B cell (primary cell): ENCODE data around the gene FAM184B. TPM values are rescaled to one million over a fixed set of nuclear protein-coding genes. Genes with fewer than 3 reads are reported as not detected.

ENCODE experiments used
- ATAC-seq: fragments of 200-7000 bp; cut with Tn5 transposase; one replicate; pipeline ENCODE4 v1.10.0; 2021; ENCODE audit warnings: low read depth, mild to moderate bottlenecking, moderate number of reproducible peaks, moderate library complexity
- CTCF ChIA-PET: fragments of 350-600 bp; sonication (Branson Sonifier 250); formaldehyde crosslinking; loops from one replicate; lab custom pipeline; 2021; ENCODE audit warnings: antibody characterized with exemption, inconsistent platforms; lab: Charles Lee
- POLR2A ChIA-PET: fragments of 350-600 bp; sonication (Branson Sonifier 250); formaldehyde crosslinking; loops from one replicate; lab custom pipeline; 2021; ENCODE audit warnings: antibody characterized with exemption; lab: Charles Lee
- DNase-seq: peaks from one replicate; pipeline ENCODE4 v3.0.0; 2013
- H2AFZ ChIP-seq: 2 replicates; pipeline ENCODE4 v1.6.1; 2012; ENCODE audit warnings: mild to moderate bottlenecking, low read depth, low read length; ENCODE audit not compliant: insufficient read depth, poor library complexity, severe bottlenecking
- H3K27ac ChIP-seq, 2 donors: 1 replicate in 1 of 2; 2 replicates in 1 of 2; pipeline ENCODE4 v1.5.1; 2012 to 2013; ENCODE audit warnings: low read length in 2 of 2, mild to moderate bottlenecking in 2 of 2, moderate library complexity in 1 of 2
- H3K27me3 ChIP-seq, 4 experiments: fragments of 200-600 bp in 1 of 4; sonication (generic) in 1 of 4; replicated peaks in 1 of 4; 1 replicate in 2 of 4; 2 replicates in 2 of 4; pipeline versions ENCODE4 v1.6.1 to v1.7.0; 2013 to 2016; ENCODE audit warnings: low read length in 3 of 4, mild to moderate bottlenecking in 2 of 4, mixed read lengths in 1 of 4, moderate library complexity in 1 of 4; ENCODE audit not compliant: insufficient read depth in 4 of 4, control insufficient read depth in 3 of 4; ENCODE audit errors: control extremely low read depth in 1 of 4
- H3K36me3 ChIP-seq, 2 experiments: replicated peaks in 1 of 2; 1 replicate in 1 of 2; 2 replicates in 1 of 2; pipeline versions ENCODE4 v1.6.1 to v1.7.1; 2013; ENCODE audit warnings: low read length in 1 of 2; ENCODE audit not compliant: insufficient read depth in 2 of 2, control insufficient read depth in 1 of 2; ENCODE audit errors: control extremely low read depth in 1 of 2, extremely low read depth in 1 of 2
- H3K4me1 ChIP-seq, 2 donors: fragments of 200-600 bp in 1 of 2; sonication (generic) in 1 of 2; 1 replicate in 1 of 2; 2 replicates in 1 of 2; pipeline versions ENCODE4 v1.5.1 to v1.6.1; 2013 to 2017; ENCODE audit warnings: low read length in 2 of 2; ENCODE audit not compliant: control insufficient read depth in 2 of 2, insufficient read depth in 2 of 2
- H3K4me2 ChIP-seq: replicated peaks from 2 replicates; pipeline ENCODE3; 2012; ENCODE audit warnings: mild to moderate bottlenecking, low read depth, low read length; ENCODE audit not compliant: poor library complexity, severe bottlenecking
- H3K4me3 ChIP-seq, 5 experiments: fragments of 200-600 bp in 1 of 5; sonication (generic) in 1 of 5; 1 replicate in 3 of 5; 2 replicates in 2 of 5; pipeline versions ENCODE4 v1.5.1 to v1.7.0; 2011 to 2016; ENCODE audit warnings: low read length in 4 of 5, mild to moderate bottlenecking in 4 of 5, low read depth in 2 of 5, control low read depth in 1 of 5, moderate library complexity in 1 of 5; ENCODE audit not compliant: insufficient read depth in 1 of 5; ENCODE audit errors: control extremely low read depth in 1 of 5, extremely low read depth in 1 of 5
- H3K79me2 ChIP-seq: fragments of 200-600 bp; sonication (generic); one replicate; pipeline ENCODE4 v1.6.0; 2016; ENCODE audit warnings: low read length; ENCODE audit not compliant: control insufficient read depth, insufficient read depth
- H3K9ac ChIP-seq: fragments of 200-600 bp; sonication (generic); 2 replicates; pipeline ENCODE4 v1.6.1; 2017; ENCODE audit warnings: mild to moderate bottlenecking, low read length, moderate library complexity
- H3K9me3 ChIP-seq, 3 donors: one replicate each; pipeline versions ENCODE4 v1.6.1 to v1.7.1; 2013; ENCODE audit warnings: low read length in 2 of 3; ENCODE audit not compliant: control insufficient read depth in 2 of 3, insufficient read depth in 1 of 3; ENCODE audit errors: control extremely low read depth in 1 of 3
- H4K20me1 ChIP-seq: 2 replicates; pipeline ENCODE4 v1.6.0; 2012; ENCODE audit warnings: mild to moderate bottlenecking, low read length; ENCODE audit not compliant: insufficient read depth, control insufficient read depth, poor library complexity, severe bottlenecking
- H3K27ac Mint-ChIP-seq: one replicate; pipeline ENCODE4 v1.8.0; 2021; ENCODE audit warnings: mixed read lengths
- H3K27me3 Mint-ChIP-seq: one replicate; pipeline ENCODE4 v1.8.0; 2021; ENCODE audit warnings: mixed read lengths
- H3K4me1 Mint-ChIP-seq: one replicate; pipeline ENCODE4 v1.8.0; 2021; ENCODE audit warnings: mixed read lengths
- H3K4me3 Mint-ChIP-seq: one replicate; pipeline ENCODE4 v1.8.0; 2021; ENCODE audit warnings: mixed read lengths
- H3K9me3 Mint-ChIP-seq: one replicate; pipeline ENCODE4 v1.8.0; 2022; ENCODE audit warnings: mixed read lengths; ENCODE audit not compliant: insufficient read depth
- CTCF ChIP-seq: fragments of 200-600 bp; IDR thresholded peaks from one replicate; pipeline ENCODE4 v1.8.0; 2022; ENCODE audit warnings: antibody characterized with exemption, mild to moderate bottlenecking
- EZH2 ChIP-seq: IDR thresholded peaks from 2 replicates; pipeline ENCODE4 v1.6.1; 2012; ENCODE audit warnings: borderline replicate concordance, low read depth, mild to moderate bottlenecking, moderate library complexity, low read length; ENCODE audit not compliant: insufficient read depth, poor library complexity, severe bottlenecking
- WGBS: methylation state at CpG from one replicate; pipeline ENCODE4 v1.1.5; 2013; ENCODE audit warnings: missing lambda C conversion rate; ENCODE audit not compliant: insufficient coverage; 5-methylcytosine and 5-hydroxymethylcytosine counted together
- intact Hi-C: fragments of 100-400 bp; cut with micrococcal nuclease; formaldehyde crosslinking; loops from one replicate; pipeline ENCODE4 v1.10.0; 2022
- polyA plus RNA-seq: library from polyadenylated mRNA; depleted of rRNA; stranded (reverse); fragments of >200 nt; gene quantifications from 2 replicates; pipeline ENCODE4 v1.2.3, GENCODE V29; 2012
- total RNA-seq, 2 donors: library from RNA; stranded (reverse); fragments of 120-200 nt in 1 of 2; gene quantifications; 1 replicate in 1 of 2; 2 replicates in 1 of 2; pipeline versions ENCODE4 v1.2.3 to v1.2.4, GENCODE V29; 2013 to 2022

The FAM184B gene
- total and polyA plus RNA-seq, 2 donors (not counting 1 experiment from before 2014, with no cell fraction given) = not detected

DNA sequence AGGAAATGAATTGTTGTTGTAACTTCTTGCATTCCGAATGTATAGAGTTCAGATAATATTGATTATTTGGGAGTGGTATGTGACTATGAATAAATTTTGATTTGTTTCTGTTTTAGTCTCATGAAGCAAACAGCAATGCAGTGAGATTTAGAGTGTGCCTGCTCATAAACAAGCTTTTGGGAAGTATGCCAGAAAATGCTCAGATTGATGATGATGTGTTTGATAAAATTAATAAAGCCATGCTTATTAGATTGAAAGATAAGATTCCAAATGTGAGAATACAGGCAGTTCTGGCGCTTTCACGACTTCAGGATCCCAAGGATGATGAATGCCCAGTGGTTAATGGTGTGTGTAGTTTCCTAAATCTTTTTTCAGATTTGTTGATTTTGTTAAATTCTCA, 31.4 kb upstream of the FAM184B start:
- no peaks in the 10 kb centered on the region for H3K27me3 ChIP-seq

GRCh38 chr4:17812125-17812524, 30.7 kb upstream of the FAM184B start:
- H3K9me3 Mint-ChIP-seq = no peaks in the 10 kb centered on the region
- no peak for TF ChIP-seq CTCF
- TF ChIP-seq EZH2 = no peak
- Histone ChIP-seq H2AFZ (peak overlapping the region; percentile 86), H3K4me1 (peaks cover 31 to 37% of the 10 kb centered on the region in 2 donors), H3K79me2 (peaks cover 45% of the 10 kb centered on the region), H3K9me3 (no peaks in the 10 kb centered on the region), H3K27me3 (no peaks in the 10 kb centered on the region), H3K9ac (no peak overlapping the region), H3K27ac (no peak overlapping the region), H3K4me2 (no peak overlapping the region), H4K20me1 (peaks cover 21% of the 10 kb centered on the region), H3K4me3 (no peak overlapping the region), H3K36me3 (peaks cover 0 to 1% of the 10 kb centered on the region in 2 experiments)
- ATAC-seq = no peak
- DNase-seq = no peak
- H3K27ac Mint-ChIP-seq = no peak overlapping the region
- no CpG with 5 or more reads among the region's 3 CpGs for WGBS
- intact Hi-C loops = no loop called here
- H3K27me3 Mint-ChIP-seq = no peaks in the 10 kb centered on the region
- peak overlapping the region; percentile 49 for H3K4me3 Mint-ChIP-seq
- POLR2A ChIA-PET = no interaction called here
- CTCF ChIA-PET = no interaction called here
- peaks cover 44% of the 10 kb centered on the region for H3K4me1 Mint-ChIP-seq

More for the DNA sequence above, 31.4 kb upstream of the FAM184B start:
- peaks cover 14% of the 10 kb centered on the region for H4K20me1 ChIP-seq
- peaks cover 38% of the 10 kb centered on the region for H3K4me1 Mint-ChIP-seq
- H3K4me3 Mint-ChIP-seq = no peak overlapping the region
- H3K4me2 ChIP-seq = no peak overlapping the region
- no peaks in the 10 kb centered on the region for H3K9me3 Mint-ChIP-seq
- peaks cover 24 to 31% of the 10 kb centered on the region in 2 donors for H3K4me1 ChIP-seq
- no peak overlapping the region for H3K27ac Mint-ChIP-seq
- peak overlapping the region; percentile 20 for H2AFZ ChIP-seq
- H3K27me3 Mint-ChIP-seq = no peaks in the 10 kb centered on the region
- no peak overlapping the region for H3K9ac ChIP-seq
- CTCF ChIA-PET = interaction anchor here (1.0 kb wide), 1 partner anchor 238 kb away, joined by 3 read pairs; no protein-coding TSS in a partner anchor
- no peak overlapping the region for H3K4me3 ChIP-seq
- H3K9me3 ChIP-seq = no peaks in the 10 kb centered on the region
- no peak for ATAC-seq
- no peak overlapping the region for H3K27ac ChIP-seq
- no peak for TF ChIP-seq EZH2
- no peak for TF ChIP-seq CTCF
- peaks cover 0 to under 1% of the 10 kb centered on the region in 2 experiments for H3K36me3 ChIP-seq
- intact Hi-C loops = no loop called here
- POLR2A ChIA-PET = no interaction called here
- DNase-seq = no peak
- WGBS = 89% methylated on average over 3 of the region's 3 CpGs
- H3K79me2 ChIP-seq = peaks cover 38% of the 10 kb centered on the region
